ENCODE measurements around the gene ATCAY.

ATCAY gene

GRCh38 chr19:3968556-3969434 lies 88.3 kb downstream of the ATCAY start:
- Histone ChIP-seq H3K4me1 (ENCODE audit: insufficient read depth, low read length) (peaks cover 44% of the 10 kb centered on the region), H3K27ac (ENCODE audit: low read depth, low read length) (peak overlapping the region; percentile 97), H3K36me3 (ENCODE audit: insufficient read depth, low read length) (peaks cover 21% of the 10 kb centered on the region), H3K9me3 (ENCODE audit: low read length) (no peaks in the 10 kb centered on the region), H3K9ac (ENCODE audit: low read length) (peak overlapping the region; percentile 84), H3K4me3 (ENCODE audit: low read depth in 1 of 2, low read length in 2 of 2) (peak overlapping the region; percentile 65 to 97), H3K27me3 (ENCODE audit: control insufficient read depth in 1 of 2, insufficient read depth in 2 of 2, low read length in 2 of 2) (no peaks in the 10 kb centered on the region)

- peaks cover 44% of the 10 kb centered on the region for H3K4me1 ChIP-seq (ENCODE audit: insufficient read depth, low read length)
- H3K27me3 ChIP-seq (ENCODE audit: control insufficient read depth in 1 of 2, insufficient read depth in 2 of 2, low read length in 2 of 2): no peaks in the 10 kb centered on the region
- peak overlapping the region; percentile 84 for H3K9ac ChIP-seq (ENCODE audit: low read length)
Measured at GRCh38 chr19:3969435-3970312, 89.2 kb downstream of the ATCAY start.

GRCh38 chr19:3970313-3970807 lies 89.9 kb downstream of the ATCAY start:
- H3K4me1 ChIP-seq (ENCODE audit: insufficient read depth, low read length): peaks cover 44% of the 10 kb centered on the region
- H3K27me3 ChIP-seq (ENCODE audit: control insufficient read depth in 1 of 2, insufficient read depth in 2 of 2, low read length in 2 of 2): no peaks in the 10 kb centered on the region

More at GRCh38 chr19:3969435-3970312, 89.2 kb downstream of the ATCAY start:
- peaks cover 18% of the 10 kb centered on the region for H3K36me3 ChIP-seq (ENCODE audit: insufficient read depth, low read length)
- no peaks in the 10 kb centered on the region for H3K9me3 ChIP-seq (ENCODE audit: low read length)
- peak overlapping the region; percentile 97 for H3K27ac ChIP-seq (ENCODE audit: low read depth, low read length)
- peak overlapping the region; percentile 65 to 97 for H3K4me3 ChIP-seq (ENCODE audit: low read depth in 1 of 2, low read length in 2 of 2)

GRCh38 chr19:3970808-3971598 lies 90.5 kb downstream of the ATCAY start, which contains the start of gene DAPK3:
TSS of gene DAPK3 (minus strand) at chr19:3971099. CDS start at chr19:3969735, 1,364 bp downstream.
- peaks cover 25% of the 10 kb centered on the region for H3K36me3 ChIP-seq (ENCODE audit: insufficient read depth, low read length)

More at GRCh38 chr19:3970313-3970807, 89.9 kb downstream of the ATCAY start:
- Histone ChIP-seq H3K9me3 (ENCODE audit: low read length) (no peaks in the 10 kb centered on the region), H3K4me3 (ENCODE audit: low read depth in 1 of 2, low read length in 2 of 2) (peak overlapping the region; percentile 65 to 97), H3K27ac (ENCODE audit: low read depth, low read length) (peak overlapping the region; percentile 97), H3K9ac (ENCODE audit: low read length) (peak overlapping the region; percentile 84), H3K36me3 (ENCODE audit: insufficient read depth, low read length) (peaks cover 23% of the 10 kb centered on the region)

GRCh38 chr19:3975144-3975543 lies 94.7 kb downstream of the ATCAY start:
- H3K4me1 ChIP-seq (ENCODE audit: insufficient read depth, low read length): peaks cover 3% of the 10 kb centered on the region
- H3K4me3 ChIP-seq (ENCODE audit: low read depth in 1 of 2, low read length in 2 of 2): no peak overlapping the region
- peaks cover 46% of the 10 kb centered on the region for H3K36me3 ChIP-seq (ENCODE audit: insufficient read depth, low read length)

More at GRCh38 chr19:3970808-3971598, 90.5 kb downstream of the ATCAY start, which contains the start of gene DAPK3:
- Histone ChIP-seq H3K4me3 (ENCODE audit: low read depth in 1 of 2, low read length in 2 of 2) (peak within 1 kb of the TSS; percentile 65 to 97), H3K27ac (ENCODE audit: low read depth, low read length) (peak within 1 kb of the TSS; percentile 97), H3K27me3 (ENCODE audit: control insufficient read depth in 1 of 2, insufficient read depth in 2 of 2, low read length in 2 of 2) (no peaks in the 10 kb centered on the region), H3K9me3 (ENCODE audit: low read length) (no peaks in the 10 kb centered on the region), H3K9ac (ENCODE audit: low read length) (peak within 1 kb of the TSS; percentile 84), H3K4me1 (ENCODE audit: insufficient read depth, low read length) (peaks cover 40% of the 10 kb centered on the region)

GRCh38 chr19:3975637-3976087 lies 95.2 kb downstream of the ATCAY start:
- Histone ChIP-seq H3K9ac (ENCODE audit: low read length) (no peak overlapping the region), H3K9me3 (ENCODE audit: low read length) (no peaks in the 10 kb centered on the region), H3K4me1 (ENCODE audit: insufficient read depth, low read length) (peaks cover 3% of the 10 kb centered on the region), H3K27ac (ENCODE audit: low read depth, low read length) (no peak overlapping the region), H3K27me3 (ENCODE audit: control insufficient read depth in 1 of 2, insufficient read depth in 2 of 2, low read length in 2 of 2) (no peaks in the 10 kb centered on the region), H3K36me3 (ENCODE audit: insufficient read depth, low read length) (peaks cover 51% of the 10 kb centered on the region), H3K4me3 (ENCODE audit: low read depth in 1 of 2, low read length in 2 of 2) (no peak overlapping the region)

More at GRCh38 chr19:3975144-3975543, 94.7 kb downstream of the ATCAY start:
- Histone ChIP-seq H3K27ac (ENCODE audit: low read depth, low read length) (no peak overlapping the region), H3K9me3 (ENCODE audit: low read length) (no peaks in the 10 kb centered on the region), H3K27me3 (ENCODE audit: control insufficient read depth in 1 of 2, insufficient read depth in 2 of 2, low read length in 2 of 2) (no peaks in the 10 kb centered on the region), H3K9ac (ENCODE audit: low read length) (no peak overlapping the region)

- Histone ChIP-seq H3K9ac (ENCODE audit: low read length) (no peak overlapping the region), H3K9me3 (ENCODE audit: low read length) (no peaks in the 10 kb centered on the region), H3K36me3 (ENCODE audit: insufficient read depth, low read length) (peaks cover 61% of the 10 kb centered on the region), H3K4me1 (ENCODE audit: insufficient read depth, low read length) (no peaks in the 10 kb centered on the region), H3K4me3 (ENCODE audit: low read depth in 1 of 2, low read length in 2 of 2) (no peak overlapping the region), H3K27me3 (ENCODE audit: control insufficient read depth in 1 of 2, insufficient read depth in 2 of 2, low read length in 2 of 2) (no peaks in the 10 kb centered on the region), H3K27ac (ENCODE audit: low read depth, low read length) (peak overlapping the region; percentile 55)
Measured at GRCh38 chr19:3976495-3977241, 96.2 kb downstream of the ATCAY start.
